Smooth muscle cell (in vitro differentiated cells): ENCODE data around the gene CEACAM21. TPM values are rescaled to one million over a fixed set of nuclear protein-coding genes. Genes with fewer than 3 reads are reported as not detected.
A peak's percentile ranks its signal among the peaks of the same experiment; 100 is the strongest.

ENCODE experiments used
- DNase-seq: peaks from one replicate; lab custom pipeline; 2025; ENCODE audit not compliant: unreplicated experiment; lab: John Stamatoyannopoulos, UW
- H2AFZ ChIP-seq: fragments of 200-600 bp; sonication (generic); 2 replicates; pipeline ENCODE4 v1.6.0; 2016; ENCODE audit warnings: antibody characterized with exemption, low read depth, mild to moderate bottlenecking
- H3F3A ChIP-seq: fragments of 200-600 bp; sonication (generic); 2 replicates; pipeline ENCODE4 v1.6.0; 2017; ENCODE audit warnings: antibody characterized with exemption, low read depth
- H3K27ac ChIP-seq: fragments of 200-600 bp; sonication (generic); 2 replicates; pipeline ENCODE4 v1.5.1; 2016; ENCODE audit warnings: low read depth, mild to moderate bottlenecking
- H3K27me3 ChIP-seq: fragments of 200-600 bp; sonication (generic); 2 replicates; pipeline ENCODE4 v1.6.1; 2016; ENCODE audit warnings: low read depth, mild to moderate bottlenecking
- H3K36me3 ChIP-seq: fragments of 200-600 bp; sonication (generic); 2 replicates; pipeline ENCODE4 v1.5.1; 2016; ENCODE audit warnings: low read depth
- H3K4me1 ChIP-seq: fragments of 200-600 bp; sonication (generic); 2 replicates; pipeline ENCODE4 v1.5.1; 2016; ENCODE audit warnings: low read depth
- H3K4me2 ChIP-seq: fragments of 200-600 bp; sonication (generic); 2 replicates; pipeline ENCODE4 v1.6.0; 2016; ENCODE audit warnings: mild to moderate bottlenecking
- H3K4me3 ChIP-seq: fragments of 200-600 bp; sonication (generic); 2 replicates; pipeline ENCODE4 v1.5.1; 2016; ENCODE audit warnings: mild to moderate bottlenecking
- H3K79me2 ChIP-seq: fragments of 200-600 bp; sonication (generic); 2 replicates; pipeline ENCODE4 v1.6.0; 2016; ENCODE audit warnings: low read depth, mild to moderate bottlenecking
- H3K9ac ChIP-seq: fragments of 200-600 bp; sonication (generic); 2 replicates; pipeline ENCODE4 v1.6.0; 2016; ENCODE audit warnings: low read depth
- H3K9me3 ChIP-seq: fragments of 200-600 bp; sonication (generic); replicated peaks from 2 replicates; pipeline ENCODE4 v1.5.1; 2016; ENCODE audit warnings: low read depth
- H4K20me1 ChIP-seq: fragments of 200-600 bp; sonication (generic); 2 replicates; pipeline ENCODE4 v1.6.0; 2016; ENCODE audit warnings: low read depth
- WGBS: methylation state at CpG from one replicate; pipeline ENCODE4 v1.1.7; 2016; ENCODE audit warnings: low lambda C conversion rate; 5-methylcytosine and 5-hydroxymethylcytosine counted together
- polyA plus RNA-seq: library from polyadenylated mRNA; unstranded; fragments of >200 nt; fragmentation: Nextera tagmentation; extraction: Ambion mirVana; gene quantifications from 2 replicates; pipeline ENCODE4 v1.2.1, GENCODE V29; 2016
- total RNA-seq: library from RNA; depleted of rRNA; stranded (reverse); fragments of >200 nt; gene quantifications from 2 replicates; pipeline ENCODE4 v1.2.3, GENCODE V29; 2014
- TF ChIP-seq, protein P1 (sequence below): fragments of 200-600 bp; sonication (generic); IDR thresholded peaks from 2 replicates; pipeline ENCODE4 v1.5.1; 2017; ENCODE audit warnings: borderline replicate concordance, mild to moderate bottlenecking, antibody characterized with exemption; ENCODE audit not compliant: insufficient read depth, poor library complexity, severe bottlenecking

Gene CEACAM21
- total and polyA plus RNA-seq, 2 experiments from 2014 or later, result not detected

- H3F3A ChIP-seq, result no peaks in the 10 kb centered on the region
- H3K27ac ChIP-seq, result no peak overlapping the region
- no peak for DNase-seq
- H3K9ac ChIP-seq, result no peak overlapping the region
- no peaks in the 10 kb centered on the region for H3K9me3 ChIP-seq
- H3K4me1 ChIP-seq, result no peaks in the 10 kb centered on the region
- H3K4me3 ChIP-seq, result no peak overlapping the region
- no peaks in the 10 kb centered on the region for H4K20me1 ChIP-seq
- H3K4me2 ChIP-seq, result no peak overlapping the region
- WGBS, result 61% methylated on average over 5 of the region's 5 CpGs
- no peaks in the 10 kb centered on the region for H3K36me3 ChIP-seq
- TF ChIP-seq, protein P1, sequence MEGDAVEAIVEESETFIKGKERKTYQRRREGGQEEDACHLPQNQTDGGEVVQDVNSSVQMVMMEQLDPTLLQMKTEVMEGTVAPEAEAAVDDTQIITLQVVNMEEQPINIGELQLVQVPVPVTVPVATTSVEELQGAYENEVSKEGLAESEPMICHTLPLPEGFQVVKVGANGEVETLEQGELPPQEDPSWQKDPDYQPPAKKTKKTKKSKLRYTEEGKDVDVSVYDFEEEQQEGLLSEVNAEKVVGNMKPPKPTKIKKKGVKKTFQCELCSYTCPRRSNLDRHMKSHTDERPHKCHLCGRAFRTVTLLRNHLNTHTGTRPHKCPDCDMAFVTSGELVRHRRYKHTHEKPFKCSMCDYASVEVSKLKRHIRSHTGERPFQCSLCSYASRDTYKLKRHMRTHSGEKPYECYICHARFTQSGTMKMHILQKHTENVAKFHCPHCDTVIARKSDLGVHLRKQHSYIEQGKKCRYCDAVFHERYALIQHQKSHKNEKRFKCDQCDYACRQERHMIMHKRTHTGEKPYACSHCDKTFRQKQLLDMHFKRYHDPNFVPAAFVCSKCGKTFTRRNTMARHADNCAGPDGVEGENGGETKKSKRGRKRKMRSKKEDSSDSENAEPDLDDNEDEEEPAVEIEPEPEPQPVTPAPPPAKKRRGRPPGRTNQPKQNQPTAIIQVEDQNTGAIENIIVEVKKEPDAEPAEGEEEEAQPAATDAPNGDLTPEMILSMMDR, result no peak
- H3K79me2 ChIP-seq, result no peaks in the 10 kb centered on the region
- H2AFZ ChIP-seq, result no peak overlapping the region
- no peaks in the 10 kb centered on the region for H3K27me3 ChIP-seq
Measured at GRCh38 chr19:41591951-41592562, 16.1 kb downstream of the CEACAM21 start.

GRCh38 chr19:41595258-41595889 lies 19.4 kb downstream of the CEACAM21 start:
- no peaks in the 10 kb centered on the region for H4K20me1 ChIP-seq
- no peaks in the 10 kb centered on the region for H3F3A ChIP-seq
- no peaks in the 10 kb centered on the region for H3K36me3 ChIP-seq
- H3K79me2 ChIP-seq, result no peaks in the 10 kb centered on the region
- no peak for DNase-seq
- WGBS, result 40% methylated on average over 4 of the region's 4 CpGs
- no peak overlapping the region for H2AFZ ChIP-seq
- no peaks in the 10 kb centered on the region for H3K4me1 ChIP-seq
- no peaks in the 10 kb centered on the region for H3K27me3 ChIP-seq
- H3K9me3 ChIP-seq, result no peaks in the 10 kb centered on the region
- H3K4me3 ChIP-seq, result no peak overlapping the region
- no peak overlapping the region for H3K27ac ChIP-seq
- no peak overlapping the region for H3K4me2 ChIP-seq
- TF ChIP-seq, protein P1, result peak; percentile 27
- no peak overlapping the region for H3K9ac ChIP-seq

- Histone ChIP-seq H3K4me2 (no peak overlapping the region), H3K4me1 (no peaks in the 10 kb centered on the region), H4K20me1 (no peaks in the 10 kb centered on the region), H2AFZ (no peak overlapping the region), H3F3A (no peaks in the 10 kb centered on the region), H3K27me3 (no peaks in the 10 kb centered on the region), H3K79me2 (no peaks in the 10 kb centered on the region), H3K9me3 (no peaks in the 10 kb centered on the region), H3K27ac (no peak overlapping the region), H3K4me3 (no peak overlapping the region), H3K9ac (no peak overlapping the region), H3K36me3 (no peaks in the 10 kb centered on the region)
- WGBS, result 59% methylated on average over 3 of the region's 3 CpGs
- no peak for DNase-seq
- TF ChIP-seq, protein P1, result no peak
Measured at GRCh38 chr19:41595890-41596280, 19.9 kb downstream of the CEACAM21 start.
